ENCODE measurements around the gene SPTLC1. TPM values are rescaled to one million over a fixed set of nuclear protein-coding genes. Genes with fewer than 3 reads are reported as not detected.

The SPTLC1 gene
- total RNA-seq, 1 donor from 2014 or later: 66.5 TPM

DNA sequence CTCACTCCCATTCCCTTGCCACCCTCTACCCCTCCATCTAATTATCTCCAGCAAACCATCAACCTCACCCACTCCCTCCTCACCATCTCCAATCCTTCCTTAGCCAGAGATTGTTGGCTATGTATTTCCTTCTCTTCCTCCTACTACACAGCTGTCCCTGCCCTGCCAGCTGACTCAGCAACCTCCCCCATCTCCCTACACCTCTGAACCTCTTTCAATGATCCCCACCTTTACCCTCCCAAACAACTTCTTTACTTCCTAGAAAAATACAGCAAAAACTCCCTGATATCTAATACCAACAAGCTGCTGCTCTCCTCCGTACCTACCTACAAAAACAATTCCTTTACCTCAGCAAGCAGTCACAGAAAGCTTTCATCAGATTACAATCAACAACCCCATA lies 37.3 kb downstream of the SPTLC1 start:
- Histone ChIP-seq H3K36me3 (peaks cover 35% of the 10 kb centered on the region), H3K27me3 (no peaks in the 10 kb centered on the region), H3K27ac (no peak overlapping the region), H3K9me3 (no peaks in the 10 kb centered on the region), H3K4me3 (no peak overlapping the region), H3K4me1 (no peaks in the 10 kb centered on the region)
- DNase-seq (no peak), ATAC-seq (no peak)
- intact Hi-C loops (cut with DNase I): no loop called here
- TF ChIP-seq, protein P1, sequence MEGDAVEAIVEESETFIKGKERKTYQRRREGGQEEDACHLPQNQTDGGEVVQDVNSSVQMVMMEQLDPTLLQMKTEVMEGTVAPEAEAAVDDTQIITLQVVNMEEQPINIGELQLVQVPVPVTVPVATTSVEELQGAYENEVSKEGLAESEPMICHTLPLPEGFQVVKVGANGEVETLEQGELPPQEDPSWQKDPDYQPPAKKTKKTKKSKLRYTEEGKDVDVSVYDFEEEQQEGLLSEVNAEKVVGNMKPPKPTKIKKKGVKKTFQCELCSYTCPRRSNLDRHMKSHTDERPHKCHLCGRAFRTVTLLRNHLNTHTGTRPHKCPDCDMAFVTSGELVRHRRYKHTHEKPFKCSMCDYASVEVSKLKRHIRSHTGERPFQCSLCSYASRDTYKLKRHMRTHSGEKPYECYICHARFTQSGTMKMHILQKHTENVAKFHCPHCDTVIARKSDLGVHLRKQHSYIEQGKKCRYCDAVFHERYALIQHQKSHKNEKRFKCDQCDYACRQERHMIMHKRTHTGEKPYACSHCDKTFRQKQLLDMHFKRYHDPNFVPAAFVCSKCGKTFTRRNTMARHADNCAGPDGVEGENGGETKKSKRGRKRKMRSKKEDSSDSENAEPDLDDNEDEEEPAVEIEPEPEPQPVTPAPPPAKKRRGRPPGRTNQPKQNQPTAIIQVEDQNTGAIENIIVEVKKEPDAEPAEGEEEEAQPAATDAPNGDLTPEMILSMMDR (IDR thresholded peaks at IDR 0.05): no peak

DNA sequence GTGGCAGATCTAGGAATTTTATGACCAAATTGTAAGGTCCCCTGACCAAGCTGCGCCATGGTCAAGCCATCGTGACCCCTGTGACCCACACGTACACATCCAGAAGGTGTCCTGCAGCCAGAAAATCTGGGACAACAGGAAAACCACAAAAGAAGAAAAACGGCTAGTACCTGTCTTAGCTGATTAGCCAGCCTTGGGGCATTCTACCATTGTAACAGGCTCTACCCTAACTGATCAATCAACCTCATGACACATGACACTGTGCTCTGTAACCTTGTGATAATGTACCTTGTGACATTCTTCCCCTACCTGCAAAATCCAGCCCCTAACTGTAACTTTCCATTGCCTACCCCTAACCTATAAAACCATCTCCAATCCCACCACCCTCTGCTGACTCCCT lies 43.6 kb downstream of the SPTLC1 start:
- Histone ChIP-seq H3K36me3 (peaks cover 49% of the 10 kb centered on the region), H3K27ac (no peak overlapping the region), H3K4me3 (no peak overlapping the region), H3K27me3 (no peaks in the 10 kb centered on the region), H3K9me3 (no peaks in the 10 kb centered on the region), H3K4me1 (no peaks in the 10 kb centered on the region)
- DNase-seq (no peak), ATAC-seq (no peak)
- TF ChIP-seq, protein P1 (IDR thresholded peaks at IDR 0.05): no peak
- intact Hi-C loops (cut with DNase I): no loop called here

DNA sequence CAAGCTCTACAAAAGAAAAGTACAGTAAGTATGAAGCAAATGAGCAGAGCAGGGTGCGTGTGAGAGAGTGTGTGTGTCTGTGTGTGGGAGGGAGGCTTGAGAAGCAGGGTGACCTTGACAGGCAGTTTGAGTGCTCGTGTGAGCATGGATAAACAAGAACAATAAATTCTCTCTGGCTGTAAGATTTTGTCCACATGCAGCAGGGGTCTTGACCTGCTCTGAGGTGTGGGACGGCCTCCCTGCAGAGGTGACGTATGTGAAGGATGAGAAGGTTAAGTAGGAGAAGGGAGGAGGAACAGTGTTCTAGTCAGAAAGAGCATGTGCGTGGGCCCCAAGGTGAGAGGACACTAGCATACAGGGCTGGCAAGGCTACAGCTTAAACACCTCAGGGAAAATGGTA lies 49.0 kb downstream of the SPTLC1 start:
- intact Hi-C loops (cut with DNase I): no loop called here
- TF ChIP-seq, protein P1 (IDR thresholded peaks at IDR 0.05): no peak
- H3K4me3 ChIP-seq: no peak overlapping the region
- H3K9me3 ChIP-seq: peaks cover 14% of the 10 kb centered on the region
- no peaks in the 10 kb centered on the region for H3K4me1 ChIP-seq
- DNase-seq (no peak), ATAC-seq (no peak)
- H3K27ac ChIP-seq: no peak overlapping the region
- H3K36me3 ChIP-seq: peaks cover 58% of the 10 kb centered on the region
- no peaks in the 10 kb centered on the region for H3K27me3 ChIP-seq

DNA sequence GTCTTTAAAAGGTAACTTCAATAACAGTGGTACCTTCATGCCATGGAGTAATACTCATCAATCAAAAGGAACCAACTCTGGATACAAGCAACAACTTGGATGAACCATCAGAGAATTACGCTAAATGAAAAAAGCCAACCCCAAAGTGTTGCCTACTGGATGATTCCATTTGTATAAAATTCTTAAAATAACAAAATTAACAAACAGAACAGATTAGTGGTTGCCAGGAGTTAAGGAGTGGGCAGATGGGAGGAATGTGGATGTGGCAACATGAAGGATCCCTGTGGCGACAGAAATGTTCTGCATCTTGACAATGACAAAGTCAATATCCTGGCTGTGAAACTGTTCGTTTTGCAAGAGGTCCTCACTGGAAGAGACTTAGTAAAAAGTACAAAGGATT lies 50.5 kb downstream of the SPTLC1 start:
- H3K27ac ChIP-seq: no peak overlapping the region
- no peaks in the 10 kb centered on the region for H3K27me3 ChIP-seq
- H3K4me3 ChIP-seq: no peak overlapping the region
- no peaks in the 10 kb centered on the region for H3K4me1 ChIP-seq
- H3K9me3 ChIP-seq: peaks cover 17% of the 10 kb centered on the region
- TF ChIP-seq, protein P1 (IDR thresholded peaks at IDR 0.05): no peak
- H3K36me3 ChIP-seq: peaks cover 49% of the 10 kb centered on the region
- intact Hi-C loops (cut with DNase I): no loop called here
- no peak for DNase-seq
- ATAC-seq: no peak

DNA sequence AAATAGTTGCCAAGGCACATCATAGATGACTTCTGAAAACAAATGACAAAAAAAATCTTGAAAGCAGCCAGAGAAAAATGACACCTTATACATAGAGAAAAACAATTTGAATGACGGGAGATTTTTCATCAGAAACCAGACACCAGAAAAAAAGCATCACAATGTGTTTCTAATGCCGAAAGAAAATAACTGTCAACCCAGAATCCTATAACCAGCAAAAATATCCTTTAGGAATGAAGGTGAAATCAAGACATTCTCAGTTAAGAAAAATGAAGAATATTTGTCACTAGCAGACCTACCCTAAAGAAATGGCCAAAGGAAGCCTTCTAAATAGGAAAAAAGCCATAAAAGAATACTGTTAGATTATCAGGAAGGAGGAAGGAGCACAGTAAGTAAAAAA lies 54.0 kb downstream of the SPTLC1 start:
- DNase-seq (no peak), ATAC-seq (no peak)
- Histone ChIP-seq H3K27ac (no peak overlapping the region), H3K36me3 (peaks cover 43% of the 10 kb centered on the region), H3K4me3 (no peak overlapping the region), H3K27me3 (no peaks in the 10 kb centered on the region), H3K9me3 (peaks cover 17% of the 10 kb centered on the region), H3K4me1 (no peaks in the 10 kb centered on the region)
- intact Hi-C loops (cut with DNase I): no loop called here
- TF ChIP-seq, protein P1 (IDR thresholded peaks at IDR 0.05): no peak

DNA sequence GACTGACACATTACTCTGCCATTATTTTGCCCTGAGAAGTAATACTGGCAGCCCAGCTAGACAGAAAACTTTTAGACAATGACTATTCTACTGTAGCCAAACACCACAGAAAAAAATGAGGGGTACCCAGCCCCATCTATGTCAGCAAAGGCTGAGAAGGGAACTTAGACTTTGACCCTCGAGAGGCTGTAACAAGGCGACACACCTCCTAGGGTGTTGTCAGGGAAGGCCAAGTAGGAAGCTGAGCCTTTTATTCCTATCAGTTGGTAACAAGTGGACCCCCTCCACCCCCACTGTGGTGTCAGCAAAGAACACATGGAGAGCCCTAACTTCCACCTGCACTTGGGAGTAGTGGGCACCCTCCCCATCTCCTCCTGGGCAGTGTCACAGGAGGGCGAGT lies 55.6 kb downstream of the SPTLC1 start:
- intact Hi-C loops (cut with DNase I): no loop called here
- no peak overlapping the region for H3K4me3 ChIP-seq
- TF ChIP-seq, protein P1 (IDR thresholded peaks at IDR 0.05): no peak
- H3K27ac ChIP-seq: no peak overlapping the region
- ATAC-seq (no peak), DNase-seq (no peak)
- H3K27me3 ChIP-seq: no peaks in the 10 kb centered on the region
- peaks cover 45% of the 10 kb centered on the region for H3K36me3 ChIP-seq
- no peaks in the 10 kb centered on the region for H3K4me1 ChIP-seq
- H3K9me3 ChIP-seq: peaks cover 17% of the 10 kb centered on the region

All from upper lobe of right lung (tissue), 1 donor.